HG02852 (cell line): ENCODE data around the gene RBMS3.
"Not testable (repeated sequence)": the region's sequence is repeated elsewhere in the genome, so short reads cannot be mapped to it uniquely, and the experiment has no call there.

Experiments
- ATAC-seq: cut with Tn5 transposase; IDR thresholded peaks from one replicate; pipeline ENCODE4 v1.9.1; 2021; ENCODE audit warnings: mild to moderate bottlenecking, moderate library complexity; ENCODE audit not compliant: unreplicated experiment

The RBMS3 gene

GRCh38 chr3:29649815-29650547 lies 369.1 kb downstream of the RBMS3 start:
- ATAC-seq: peak; percentile 74

GRCh38 chr3:29653680-29654079 lies 372.8 kb downstream of the RBMS3 start:
- ATAC-seq: no peak

DNA sequence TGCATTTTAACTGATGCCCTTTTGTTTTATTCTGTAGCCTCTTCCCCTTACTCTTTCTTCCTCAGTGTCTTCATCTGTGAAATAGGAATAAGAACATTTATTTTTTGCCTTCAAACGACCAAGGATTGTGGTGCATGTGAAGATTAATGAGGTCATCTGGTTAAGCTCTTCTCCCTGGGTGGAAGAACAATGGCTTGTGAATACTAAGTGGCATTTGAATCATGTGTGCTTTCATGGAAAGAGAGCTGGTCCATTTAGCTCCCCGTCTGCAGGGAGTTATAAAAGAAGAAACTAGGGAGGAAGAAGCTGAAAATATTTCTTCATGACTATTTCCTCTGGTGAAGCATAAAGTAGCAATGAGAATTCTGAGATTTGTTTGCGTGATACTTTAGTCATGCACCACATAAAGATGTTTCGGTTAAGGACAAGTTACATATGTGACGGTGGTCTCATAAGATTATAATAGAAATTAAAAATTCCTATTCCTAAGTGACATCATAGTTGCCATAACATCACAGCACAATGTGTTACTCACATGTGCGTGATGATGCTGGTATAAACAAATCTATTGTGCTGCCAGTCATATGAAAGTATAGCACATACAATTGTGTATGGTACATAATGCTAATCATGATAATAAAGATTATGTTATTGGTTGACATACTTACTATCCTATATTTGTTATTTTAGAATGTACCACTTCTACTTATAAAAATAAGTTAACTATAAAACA lies 374.3 kb downstream of the RBMS3 start:
- no peak for ATAC-seq

DNA sequence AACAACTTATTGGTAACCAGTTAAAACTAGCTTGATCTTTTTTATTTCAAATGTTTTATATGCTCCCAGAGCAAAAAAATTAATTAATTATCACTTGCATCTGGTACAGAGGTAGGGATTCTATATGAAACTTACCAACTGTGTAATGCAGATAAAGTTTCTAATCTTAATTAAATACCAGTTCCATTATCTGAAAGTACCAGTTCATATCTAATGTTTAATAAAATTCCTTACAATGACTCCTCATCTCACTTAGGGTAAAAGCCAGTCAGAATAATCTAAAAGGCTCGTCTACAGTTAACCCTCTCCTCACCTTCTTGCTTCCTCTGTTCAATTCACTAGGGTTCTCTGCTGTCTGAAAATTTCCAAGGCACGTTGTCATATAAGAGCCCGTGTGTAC lies 384.8 kb downstream of the RBMS3 start:
- no peak for ATAC-seq

- no peak for ATAC-seq
Measured at GRCh38 chr3:29668233-29668632, 387.4 kb downstream of the RBMS3 start.

GRCh38 chr3:29668728-29669127 lies 387.9 kb downstream of the RBMS3 start:
- no peak for ATAC-seq

GRCh38 chr3:29670476-29670875 lies 389.6 kb downstream of the RBMS3 start:
- not testable (repeated sequence) for ATAC-seq

DNA sequence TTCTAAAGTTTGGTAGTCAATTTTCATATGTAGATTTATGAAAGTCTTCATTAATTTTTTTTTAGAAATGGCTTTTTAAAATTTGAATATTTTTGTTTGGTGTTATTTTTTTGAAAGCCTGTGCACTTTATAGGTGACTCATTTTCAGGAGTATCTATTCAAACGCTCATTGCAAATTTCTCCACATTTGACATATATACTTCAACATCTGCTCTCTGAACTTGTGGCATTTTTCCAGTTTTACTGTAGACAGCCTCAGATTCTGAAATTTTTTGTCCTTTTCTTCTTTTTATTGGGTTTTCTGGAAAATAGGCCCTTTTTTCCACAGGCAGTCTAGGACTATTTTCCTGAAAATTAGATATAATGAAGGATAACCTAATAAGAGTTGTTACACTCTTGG lies 396.6 kb downstream of the RBMS3 start:
- no peak for ATAC-seq

GRCh38 chr3:29679944-29680343 lies 399.1 kb downstream of the RBMS3 start:
- ATAC-seq: no peak

DNA sequence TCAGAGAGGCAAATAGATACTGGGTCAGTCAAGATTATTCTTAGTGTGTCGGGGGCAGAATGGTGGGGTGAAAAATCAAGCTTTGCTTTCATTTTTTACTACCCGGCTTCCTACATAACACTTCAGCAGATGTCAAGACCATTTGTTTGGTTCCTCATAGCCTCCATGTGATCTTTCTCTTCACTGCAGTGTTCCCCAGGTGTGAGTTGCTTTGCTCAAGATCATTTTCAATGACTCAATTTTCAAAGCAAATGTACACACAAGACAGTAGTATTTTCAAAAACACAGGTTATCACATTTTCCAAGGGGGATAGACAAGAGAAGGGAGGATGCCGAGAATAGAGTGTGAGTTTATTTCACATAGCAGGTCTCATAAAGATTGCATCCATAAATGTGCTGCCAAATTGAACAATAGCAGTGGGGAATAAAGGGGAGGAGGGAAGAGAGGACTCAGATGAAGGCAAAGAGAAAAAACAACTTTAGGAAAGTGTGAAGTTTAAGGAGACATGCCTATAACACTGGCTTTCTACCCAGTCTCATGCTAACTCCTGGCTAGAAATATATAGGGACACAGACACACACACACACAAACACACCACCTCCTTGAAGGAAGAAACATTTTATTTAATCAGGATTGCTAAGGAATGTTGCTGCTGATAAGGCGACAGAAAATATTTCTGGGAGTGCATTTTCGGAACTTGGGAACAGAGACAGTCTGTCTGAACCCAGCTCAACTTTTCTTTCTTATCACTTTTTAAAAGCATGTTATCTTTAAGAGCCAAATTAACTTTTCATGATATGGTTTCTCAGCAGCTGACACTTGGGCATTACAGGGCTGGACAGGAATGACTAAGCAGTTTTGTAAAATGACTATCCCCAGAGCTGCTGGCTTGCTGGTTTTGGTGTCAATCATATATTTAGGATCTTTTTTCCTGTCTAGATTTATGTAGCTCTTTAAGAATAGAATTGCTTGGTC lies 402.4 kb downstream of the RBMS3 start:
- ATAC-seq: peak; percentile 44

DNA sequence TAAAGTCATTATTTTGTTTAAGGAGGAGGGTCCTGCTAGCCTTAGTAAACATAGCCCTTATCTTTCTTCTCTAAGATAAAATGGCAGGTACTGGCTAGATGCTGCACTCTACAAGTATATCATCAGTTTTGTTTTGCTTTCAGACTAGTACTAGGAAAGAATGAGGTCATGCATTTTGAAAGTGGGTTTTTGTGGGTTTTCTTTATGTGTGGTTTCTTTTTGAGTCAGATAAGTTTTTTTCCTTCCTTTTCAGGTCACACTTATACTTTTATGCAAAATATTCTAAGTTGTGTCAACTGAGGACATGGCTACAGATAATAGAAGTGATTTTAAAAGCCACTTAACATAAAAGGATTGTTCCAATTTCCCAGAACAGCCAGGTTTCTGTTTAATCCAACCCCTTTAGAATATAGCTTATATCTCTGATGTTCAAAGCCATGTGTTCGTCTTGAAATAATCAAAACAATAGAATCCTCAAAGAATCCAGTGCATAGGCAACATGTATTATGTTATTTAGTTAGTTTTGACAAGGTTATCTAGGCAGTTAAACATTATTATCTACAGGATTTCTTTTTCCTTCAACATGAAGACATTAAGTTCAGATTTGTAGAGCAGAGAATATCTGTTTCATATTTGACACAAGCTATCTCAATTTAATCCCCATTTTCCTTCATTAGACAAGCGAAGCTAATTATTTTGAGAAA lies 406.2 kb downstream of the RBMS3 start:
- peak; percentile 96 for ATAC-seq

DNA sequence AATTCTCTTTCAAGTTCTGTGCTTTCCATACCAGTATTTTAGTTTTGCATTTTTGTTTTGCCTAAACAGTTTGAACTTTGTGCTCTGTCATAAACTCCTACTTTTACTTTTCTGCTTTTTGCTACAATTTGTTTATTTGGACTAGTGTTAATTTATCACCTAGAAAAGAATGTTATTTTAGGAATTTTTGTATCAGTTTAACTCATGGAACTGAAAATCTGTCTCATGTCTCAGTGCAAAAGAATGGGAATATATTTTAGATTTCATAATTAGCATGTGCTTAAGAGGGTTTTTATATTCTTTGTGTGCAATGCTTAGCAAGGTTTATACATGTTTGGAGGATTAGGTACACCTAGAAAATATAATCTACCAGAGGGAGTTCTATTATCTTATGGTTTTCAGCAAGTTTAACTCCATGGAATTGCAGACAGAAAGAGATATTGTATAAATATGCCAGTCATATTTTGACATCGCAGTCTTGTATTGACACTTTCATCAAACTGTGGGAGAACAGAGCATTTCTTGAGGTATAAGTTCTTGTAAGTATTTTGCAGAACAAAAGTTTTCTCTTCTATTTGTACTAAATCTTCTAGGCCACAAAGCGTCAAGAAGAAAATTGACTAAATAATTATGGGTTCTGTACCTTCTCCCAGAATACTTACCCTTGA lies 409.9 kb downstream of the RBMS3 start:
- ATAC-seq: no peak

DNA sequence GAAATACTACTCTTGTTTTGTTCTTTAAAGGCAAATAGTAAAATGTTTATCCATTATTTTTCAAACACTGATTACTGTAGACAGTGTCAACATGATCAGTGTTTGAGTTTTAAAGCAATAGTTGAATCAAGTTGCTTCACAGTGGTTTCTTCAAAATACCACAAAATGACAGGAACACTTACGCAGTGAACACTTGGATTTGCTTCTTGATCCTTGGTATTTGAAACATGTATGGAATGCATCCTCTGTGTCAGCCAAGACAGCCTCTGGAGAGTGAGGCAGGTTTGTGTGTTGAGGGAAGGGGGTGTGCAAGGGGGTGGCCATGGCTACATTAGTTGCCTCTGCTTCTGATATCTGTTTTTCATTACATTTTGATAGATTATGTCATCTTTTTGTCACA lies 413.0 kb downstream of the RBMS3 start:
- ATAC-seq: no peak

GRCh38 chr3:29694331-29694730 lies 413.5 kb downstream of the RBMS3 start:
- no peak for ATAC-seq

DNA sequence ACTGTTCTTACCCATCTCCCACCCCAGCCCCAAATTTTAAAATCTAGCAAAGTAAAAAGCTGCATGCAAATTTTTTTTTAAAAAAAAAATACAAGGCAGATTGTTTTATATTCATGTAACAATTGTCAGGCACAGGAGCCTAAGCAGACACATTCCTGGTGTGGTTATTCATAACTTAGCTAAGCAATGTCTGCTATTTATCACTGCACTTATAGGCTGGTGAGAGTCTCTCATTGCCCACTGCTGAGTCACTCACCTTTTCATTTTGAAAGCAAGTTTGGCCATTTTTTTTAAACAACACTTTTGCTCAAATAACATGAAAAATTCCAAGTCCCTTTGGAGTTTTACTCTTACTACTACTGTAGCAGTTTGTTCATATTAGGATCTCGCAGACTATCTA lies 413.9 kb downstream of the RBMS3 start:
- ATAC-seq: no peak

DNA sequence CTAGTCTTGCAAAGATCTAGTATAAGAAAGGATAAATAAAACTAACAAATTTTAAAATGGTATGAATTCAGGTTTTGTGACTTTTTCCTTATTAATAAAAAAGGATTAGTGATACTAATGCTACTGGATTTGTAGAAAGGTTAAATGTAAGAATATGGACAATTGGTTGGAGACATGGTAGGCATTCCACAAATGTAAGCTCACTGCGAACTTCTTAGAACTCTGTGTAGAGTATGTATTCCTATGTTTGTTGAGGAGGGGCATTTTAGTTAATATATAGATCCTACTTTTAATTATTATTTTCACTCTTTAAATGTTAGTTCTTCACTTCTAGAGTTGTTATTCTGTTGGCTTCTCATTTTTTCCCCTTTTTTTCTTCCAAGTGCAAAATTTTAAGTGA lies 414.3 kb downstream of the RBMS3 start:
- ATAC-seq: no peak

GRCh38 chr3:29695643-29696198 lies 414.9 kb downstream of the RBMS3 start:
- no peak for ATAC-seq

DNA sequence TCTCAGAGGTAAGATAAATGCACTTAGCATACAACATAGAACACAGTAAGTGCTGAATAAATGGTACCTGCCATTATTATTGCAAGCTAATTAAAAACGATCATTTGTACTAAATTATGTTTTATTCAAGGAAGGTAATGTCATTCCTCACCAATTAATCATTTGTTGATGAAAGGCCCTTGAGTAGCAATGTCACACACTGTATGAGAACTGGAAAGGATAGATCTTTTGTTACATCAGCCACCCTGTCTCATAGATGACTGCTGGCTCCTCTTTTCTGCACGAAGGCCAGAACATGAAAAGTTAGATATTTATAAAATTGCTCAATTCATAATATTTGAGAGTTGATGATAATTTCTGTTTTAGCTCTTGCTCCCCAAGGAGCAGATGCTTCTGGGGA lies 415.4 kb downstream of the RBMS3 start:
- no peak for ATAC-seq

GRCh38 chr3:29697989-29698388 lies 417.1 kb downstream of the RBMS3 start:
- no peak for ATAC-seq

GRCh38 chr3:29700256-29700655 lies 419.4 kb downstream of the RBMS3 start:
- no peak for ATAC-seq
